Stimulated activated CD8-positive, alpha-beta memory T cell treated with anti-CD3 and anti-CD28 coated beads, Interleukin-7, amount 100 ng/mL, for 4 hours (primary cell): ENCODE data around the gene GPRIN2.
"Not testable (repeated sequence)": the region's sequence is repeated elsewhere in the genome, so short reads cannot be mapped to it uniquely, and the experiment has no call there.

ENCODE experiments used
- DNase-seq, 2 donors: peaks; one replicate each; pipeline ENCODE4 v3.0.0-alpha.2; 2020; ENCODE audit warnings: low read depth in 2 of 2

Gene GPRIN2

GRCh38 chr10:46567151-46567550, 10.7 kb upstream of the GPRIN2 start:
- not testable (repeated sequence) for DNase-seq

GRCh38 chr10:46565591-46566332, 9.3 kb upstream of the GPRIN2 start:
- DNase-seq, result peak in 1 of 2 donors; percentile 21

- DNase-seq, result no peak
Measured at GRCh38 chr10:46560952-46561351, 4.5 kb upstream of the GPRIN2 start.

GRCh38 chr10:46560381-46560780, 3.9 kb upstream of the GPRIN2 start:
- DNase-seq, result no peak

DNA sequence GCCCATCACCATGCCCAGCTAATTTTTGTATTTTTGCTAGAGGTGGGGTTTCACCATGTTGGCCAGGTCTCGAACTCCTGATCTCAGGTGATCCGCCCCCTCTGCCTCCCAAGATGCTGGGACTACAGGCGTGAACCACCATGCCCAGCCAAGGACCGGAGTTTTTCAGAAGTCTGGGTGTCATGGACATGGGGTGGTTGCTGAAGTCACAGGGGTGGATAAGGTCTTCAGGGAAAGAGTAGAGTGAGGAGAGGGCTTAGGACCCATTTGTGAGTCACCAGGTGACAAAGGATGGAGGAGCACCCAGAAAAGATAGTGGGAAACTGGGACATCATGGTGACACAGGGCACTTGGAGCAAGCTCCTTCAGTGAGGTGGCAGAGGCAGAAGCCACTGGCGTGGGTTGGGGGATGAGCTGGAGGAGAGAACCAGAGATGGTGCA, 2.8 kb upstream of the GPRIN2 start:
- DNase-seq, result no peak

DNA sequence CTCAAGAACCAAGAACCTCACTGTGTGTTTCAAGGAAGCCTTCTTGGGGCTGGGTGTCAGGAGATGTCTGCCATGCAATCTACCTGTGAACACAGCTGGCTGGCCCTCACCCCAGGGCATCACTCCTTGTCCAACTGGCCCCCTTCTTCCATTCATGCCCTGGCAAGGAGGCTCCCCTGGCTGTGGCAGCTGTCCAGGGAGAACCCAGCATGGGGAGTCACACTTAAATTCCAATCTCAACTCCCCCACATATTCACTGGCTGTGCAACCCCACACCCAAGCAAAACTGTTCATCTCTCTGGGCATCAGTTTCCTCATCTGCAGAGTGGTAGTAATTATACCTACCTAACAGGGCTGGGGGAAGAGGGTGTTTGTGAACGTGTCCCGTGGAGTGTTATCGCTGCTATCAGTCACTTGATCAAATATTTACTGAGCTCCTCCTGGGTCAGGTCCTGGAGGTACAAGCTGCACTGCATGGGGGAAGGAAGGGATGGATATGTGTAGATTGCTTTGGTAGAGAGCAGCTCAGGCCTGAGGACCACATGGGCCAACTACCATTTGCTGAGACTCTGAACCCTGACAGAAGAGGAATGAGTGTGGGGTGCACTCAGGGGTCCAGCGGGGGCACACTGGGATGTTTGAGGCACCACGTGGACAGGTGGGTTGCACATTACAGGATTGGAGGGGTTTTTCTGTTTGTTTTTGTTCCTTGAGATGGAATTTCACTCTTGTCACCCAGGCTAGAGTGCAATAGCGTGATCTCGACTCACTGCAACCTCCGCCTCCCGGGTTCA, 2.1 kb upstream of the GPRIN2 start:
- DNase-seq, result no peak

DNA sequence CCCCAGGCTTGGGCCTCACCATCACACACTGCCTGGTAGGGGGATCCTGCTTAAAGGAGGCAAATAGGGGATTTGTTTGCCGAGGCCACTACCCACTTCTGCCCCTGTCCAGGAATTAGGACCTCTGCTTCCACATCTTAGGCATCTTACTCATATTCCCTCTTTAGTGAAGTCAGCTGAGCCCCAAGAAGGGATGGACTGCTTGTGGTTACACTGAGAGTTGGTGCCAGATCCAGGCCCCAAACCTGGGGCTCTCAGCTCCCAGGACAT, 1.6 kb upstream of the GPRIN2 start:
- no peak for DNase-seq

- DNase-seq, result no peak
Measured at GRCh38 chr10:46557319-46558121, 1.1 kb upstream of the GPRIN2 start.

DNA sequence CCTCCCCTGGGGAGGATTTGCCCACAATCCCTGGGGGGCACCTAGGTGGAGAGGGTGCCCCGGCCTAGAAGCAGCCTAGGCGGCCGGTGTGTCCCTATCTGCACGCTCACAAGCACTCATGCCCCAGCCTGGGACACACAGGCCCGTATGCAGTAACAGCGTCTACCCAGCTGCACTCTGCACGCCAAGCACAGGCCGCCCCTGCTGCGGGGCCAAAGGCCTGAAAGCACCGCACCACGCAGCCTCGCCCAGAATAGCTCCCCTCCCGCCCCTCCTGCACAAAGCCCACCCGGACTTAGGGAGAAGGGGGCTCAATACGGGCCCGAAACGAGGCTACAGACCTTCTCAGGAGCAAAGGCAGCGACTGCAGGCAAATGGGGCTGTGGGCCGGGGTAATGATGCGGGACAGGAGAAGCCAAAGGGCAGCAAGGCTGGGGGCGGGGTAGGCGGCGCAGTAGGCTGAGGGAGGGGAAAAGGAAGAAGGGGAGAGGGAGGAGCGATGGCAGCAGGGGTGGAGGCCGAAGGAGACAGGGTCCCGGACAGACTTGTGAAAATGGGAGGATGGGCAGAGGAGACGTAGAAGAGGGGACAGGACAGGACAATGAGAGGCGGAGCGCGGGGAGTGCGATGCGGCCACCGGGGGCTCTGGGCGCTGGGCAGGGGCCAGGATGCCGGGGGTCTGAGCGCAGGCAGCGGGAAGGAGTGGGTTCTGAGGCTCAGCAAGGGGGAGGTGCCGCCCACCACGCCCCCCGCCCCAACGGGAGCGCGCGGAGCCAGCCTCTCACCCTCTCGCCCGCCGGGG, 544 bp downstream of the GPRIN2 start:
- DNase-seq, result no peak

DNA sequence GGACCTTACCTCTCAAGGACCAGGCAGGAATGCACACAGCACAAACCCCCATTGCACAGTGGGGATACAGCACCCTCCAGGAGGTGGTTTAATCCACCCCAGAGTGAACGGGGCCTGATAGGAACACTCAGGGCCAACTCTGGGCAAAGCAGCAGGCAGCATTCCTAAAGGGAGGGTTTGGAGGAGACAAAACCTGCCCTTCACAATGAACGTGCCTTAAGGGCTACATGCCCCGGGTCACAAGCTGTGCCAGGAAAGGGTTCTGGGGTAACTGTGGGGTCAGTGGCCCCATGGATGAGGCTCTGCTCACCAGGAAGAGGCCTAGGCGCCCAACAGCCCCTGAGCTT, 1.1 kb downstream of the GPRIN2 start:
- DNase-seq, result no peak

DNA sequence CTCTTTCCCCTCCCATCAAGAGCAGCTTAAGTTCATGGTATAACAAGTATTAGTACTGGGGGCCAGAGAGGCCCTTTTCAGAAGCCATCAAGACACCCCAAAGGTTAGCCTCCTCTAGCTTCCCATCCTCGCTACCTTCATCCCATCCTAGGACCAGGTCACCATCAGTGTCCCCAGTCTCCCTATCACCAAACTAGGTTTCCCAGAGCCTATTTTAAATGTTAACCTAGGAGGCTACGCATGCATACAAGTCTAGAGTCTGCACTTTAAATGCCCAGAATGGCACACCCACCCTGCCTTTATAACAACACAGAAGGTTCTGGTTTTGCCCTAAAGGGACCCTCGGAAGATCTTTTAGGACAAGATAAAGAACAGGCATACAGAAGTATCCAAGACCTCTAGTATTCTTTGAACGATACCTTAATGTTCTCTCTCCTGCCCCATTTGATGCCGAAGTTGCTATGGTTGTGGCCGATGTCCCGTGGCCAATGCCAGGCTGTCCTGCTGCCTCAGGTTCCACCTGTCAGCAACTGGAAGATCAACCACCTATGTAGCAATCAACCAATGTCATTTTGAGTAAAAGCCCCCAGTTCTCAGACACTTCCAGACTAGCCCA, 2.2 kb downstream of the GPRIN2 start:
- DNase-seq, result no peak

- no peak for DNase-seq
Measured at GRCh38 chr10:46553238-46554049, 3.0 kb downstream of the GPRIN2 start.

DNA sequence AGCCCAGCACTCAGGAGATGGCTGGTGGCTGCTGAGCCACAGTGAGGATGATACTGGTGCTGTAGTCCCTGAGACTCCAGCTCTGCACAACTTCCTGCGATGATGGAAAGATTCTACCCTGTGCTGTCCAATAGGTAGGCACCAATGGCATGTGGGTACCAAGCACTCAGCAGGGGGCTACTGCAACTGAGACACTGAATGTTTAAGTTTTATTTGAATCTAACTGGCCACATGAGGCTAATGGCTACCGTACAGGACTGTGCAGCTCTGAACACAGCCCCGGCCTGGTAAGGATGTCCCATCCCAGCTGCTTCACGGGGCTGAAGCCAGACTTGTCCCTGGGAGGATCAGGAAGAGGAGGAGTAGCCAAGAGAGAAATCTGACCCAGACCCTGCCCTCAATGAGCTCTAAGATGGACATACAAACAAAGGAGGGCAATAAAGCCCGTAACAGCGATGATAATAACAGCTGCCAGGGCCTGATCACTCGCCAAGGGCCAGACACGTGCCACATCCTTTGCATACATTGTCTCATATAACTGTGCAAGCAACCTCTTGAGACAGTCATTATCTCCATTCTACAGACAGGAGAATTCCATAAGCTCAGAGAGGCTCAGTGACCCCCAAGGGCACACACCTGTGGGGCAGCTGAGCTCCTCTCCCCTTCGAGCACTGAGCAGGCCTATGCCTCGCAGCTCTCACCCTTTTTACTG, 3.8 kb downstream of the GPRIN2 start:
- no peak for DNase-seq

- DNase-seq, result no peak
Measured at GRCh38 chr10:46551701-46552525, 4.5 kb downstream of the GPRIN2 start.

DNA sequence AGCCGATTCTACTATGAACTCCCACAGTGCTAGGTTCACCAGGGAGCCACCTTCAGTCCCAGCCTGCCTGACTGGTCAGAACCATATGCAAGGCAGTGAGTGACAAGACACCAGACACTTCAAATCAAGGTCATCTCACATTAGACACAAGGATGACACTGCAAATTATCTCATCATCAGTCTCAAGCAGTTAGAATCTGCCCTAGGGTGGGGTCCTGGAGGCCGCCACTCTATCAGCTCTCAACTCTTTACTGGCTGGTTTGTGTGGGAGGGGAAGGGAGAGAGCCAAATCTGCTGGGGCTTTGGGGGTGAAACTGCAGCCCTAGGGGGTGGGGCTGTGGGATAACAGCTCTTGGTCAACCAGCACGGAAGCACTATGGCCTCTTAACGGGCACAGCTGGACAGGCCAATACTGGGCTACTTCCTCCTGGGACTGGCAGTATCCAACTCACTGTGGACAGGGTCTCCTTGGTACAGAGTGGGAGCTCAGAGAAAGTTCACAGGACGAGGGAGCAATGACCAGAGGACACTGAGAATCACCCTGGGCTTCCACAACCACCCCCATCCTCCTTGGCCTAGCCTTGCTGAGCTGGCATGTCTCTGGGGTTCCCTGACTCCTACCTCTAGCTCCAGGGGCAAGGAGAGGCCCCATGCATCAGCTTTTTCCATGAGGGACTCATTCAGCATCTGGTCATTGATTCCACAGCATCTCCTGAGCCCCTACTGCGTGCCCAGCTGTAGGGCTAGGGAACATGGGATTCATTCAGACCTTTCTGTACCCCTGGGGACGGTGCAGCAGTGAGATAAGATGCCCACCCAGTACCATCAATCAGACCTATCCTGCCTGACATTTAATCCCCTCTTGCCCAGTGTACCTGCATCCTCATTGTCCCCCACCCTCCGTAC, 5.4 kb downstream of the GPRIN2 start:
- no peak for DNase-seq

DNA sequence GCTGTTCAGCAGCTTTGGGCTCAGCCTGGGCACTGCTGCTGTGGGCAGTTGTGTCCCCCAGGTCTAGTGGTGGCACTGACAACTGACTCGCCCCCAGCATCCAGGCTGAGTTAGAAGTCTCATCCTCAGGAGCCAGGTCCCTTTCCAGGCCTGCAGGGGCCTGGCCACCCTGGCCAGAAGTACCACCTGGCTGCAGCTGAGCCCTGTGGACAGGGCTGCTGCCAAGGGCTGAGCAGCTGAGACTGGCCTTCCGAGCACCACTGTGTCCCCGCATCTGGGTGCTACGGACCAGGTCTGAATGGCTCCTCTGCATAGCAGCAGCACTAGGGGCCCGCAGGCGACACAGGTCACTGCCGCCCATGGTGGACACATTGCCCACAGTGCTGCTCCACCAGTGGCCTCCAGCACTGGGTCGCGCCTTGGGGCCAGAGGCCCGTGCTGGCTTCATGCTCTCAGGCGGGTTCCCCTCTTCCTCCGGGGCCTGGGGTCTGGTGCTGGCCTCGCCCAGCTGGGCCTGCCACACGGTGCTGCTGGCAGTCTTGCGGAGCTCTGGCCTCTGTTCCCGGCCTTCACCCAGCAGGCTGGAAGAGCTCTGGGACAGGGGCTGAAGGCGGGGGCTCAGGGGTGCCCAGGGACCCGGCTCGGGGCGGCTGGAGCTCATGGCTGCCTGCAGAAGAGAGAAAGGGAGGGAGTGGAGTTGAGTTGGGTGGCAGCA, 6.2 kb downstream of the GPRIN2 start:
- no peak for DNase-seq
